ENCODE results near the gene RAD18.

RAD18 gene, protein sequence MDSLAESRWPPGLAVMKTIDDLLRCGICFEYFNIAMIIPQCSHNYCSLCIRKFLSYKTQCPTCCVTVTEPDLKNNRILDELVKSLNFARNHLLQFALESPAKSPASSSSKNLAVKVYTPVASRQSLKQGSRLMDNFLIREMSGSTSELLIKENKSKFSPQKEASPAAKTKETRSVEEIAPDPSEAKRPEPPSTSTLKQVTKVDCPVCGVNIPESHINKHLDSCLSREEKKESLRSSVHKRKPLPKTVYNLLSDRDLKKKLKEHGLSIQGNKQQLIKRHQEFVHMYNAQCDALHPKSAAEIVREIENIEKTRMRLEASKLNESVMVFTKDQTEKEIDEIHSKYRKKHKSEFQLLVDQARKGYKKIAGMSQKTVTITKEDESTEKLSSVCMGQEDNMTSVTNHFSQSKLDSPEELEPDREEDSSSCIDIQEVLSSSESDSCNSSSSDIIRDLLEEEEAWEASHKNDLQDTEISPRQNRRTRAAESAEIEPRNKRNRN

DNA sequence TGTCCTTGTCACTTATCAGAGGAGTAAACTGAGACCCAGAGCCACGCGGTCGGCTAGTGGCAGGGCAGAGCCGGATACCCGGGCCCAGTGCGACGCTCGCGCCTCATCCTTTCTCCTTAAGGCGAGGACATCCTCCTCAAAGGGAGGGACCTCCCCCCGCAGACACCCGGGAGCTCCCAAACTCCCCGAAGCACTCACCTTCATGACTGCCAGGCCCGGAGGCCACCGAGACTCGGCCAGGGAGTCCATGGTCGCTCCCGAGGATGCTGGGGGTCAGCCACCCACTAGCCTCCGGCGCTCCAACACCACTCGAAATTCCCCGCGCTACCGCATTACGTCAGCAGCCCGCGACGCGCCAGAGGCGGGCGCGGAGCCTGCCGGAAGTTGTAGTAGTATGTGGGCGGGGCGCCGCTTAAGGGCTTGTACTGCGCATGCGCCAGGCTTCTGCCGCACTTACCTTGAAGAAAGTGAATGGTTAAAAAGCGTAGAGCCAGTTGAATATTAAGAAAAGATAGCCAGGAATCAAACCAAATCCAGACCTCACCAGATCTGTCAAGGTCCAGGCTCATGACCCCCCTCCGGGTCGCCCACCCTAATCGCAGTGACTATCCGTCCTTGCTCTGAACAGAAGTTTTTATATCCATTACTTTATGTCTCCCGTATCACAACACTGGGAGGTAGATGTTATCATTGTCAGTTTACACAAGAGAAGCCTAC, at the start of gene RAD18:
Gene RAD18, minus strand, starts transcription at position 336 of the 717 bp plus-strand sequence. Its CDS starts 87 bp downstream, at position 249.
- peak; percentile 97 for DNase-seq

GRCh38 chr3:9012521-9012920, 49.2 kb upstream of the RAD18 start:
- DNase-seq, result no peak

DNA sequence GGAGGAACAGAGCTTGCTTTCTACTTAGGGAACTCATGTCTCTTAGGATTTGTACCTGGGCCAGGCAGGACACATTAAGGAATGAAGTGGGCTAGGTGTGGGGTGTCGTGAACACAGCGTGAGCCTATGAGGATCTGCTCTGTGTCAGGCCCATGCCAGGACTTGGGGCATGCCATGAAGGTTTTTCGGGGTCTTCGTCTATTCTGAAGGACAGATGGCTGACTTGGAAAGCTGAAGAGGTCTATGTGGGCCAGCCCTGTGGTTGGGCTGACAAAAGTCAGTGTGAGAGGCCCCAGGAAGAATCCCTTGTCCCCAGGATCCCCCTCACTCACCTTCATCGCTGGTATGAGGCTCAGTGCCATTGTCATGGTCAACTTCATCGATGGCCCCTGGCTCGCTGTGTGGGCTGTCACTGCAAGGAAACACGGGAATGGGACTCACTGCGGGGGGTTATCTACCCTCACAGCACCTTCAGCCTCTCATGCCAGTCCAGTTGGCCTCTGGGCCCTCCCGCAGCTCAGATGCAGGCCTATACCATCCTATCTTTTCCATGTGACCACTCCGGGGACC, 46.8 kb upstream of the RAD18 start:
- DNase-seq, result no peak

GRCh38 chr3:9008550-9009255, 45.4 kb upstream of the RAD18 start:
- DNase-seq, result no peak

- DNase-seq, result no peak
These were observed 44.7 kb upstream of the RAD18 start for GRCh38 chr3:9007928-9008327.

DNA sequence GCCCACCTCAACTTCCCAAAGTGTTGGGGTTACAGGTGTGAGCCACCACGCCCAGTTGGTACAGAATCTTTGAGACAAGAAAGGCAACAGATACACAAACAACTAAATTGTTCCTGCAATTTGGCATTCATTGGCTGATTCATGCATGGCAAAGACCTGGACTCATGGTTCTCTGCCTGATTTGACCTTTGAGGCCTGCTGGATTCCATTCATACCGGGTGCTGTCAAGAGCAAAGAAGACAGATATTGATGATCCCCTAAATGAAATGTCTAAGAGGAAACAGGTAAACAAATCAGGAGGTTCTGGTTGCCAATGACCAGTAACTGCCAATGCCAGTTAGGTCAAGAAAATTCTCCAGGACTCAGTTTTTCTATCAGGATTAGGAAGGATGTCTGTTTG, 43.9 kb upstream of the RAD18 start:
- DNase-seq, result no peak

DNA sequence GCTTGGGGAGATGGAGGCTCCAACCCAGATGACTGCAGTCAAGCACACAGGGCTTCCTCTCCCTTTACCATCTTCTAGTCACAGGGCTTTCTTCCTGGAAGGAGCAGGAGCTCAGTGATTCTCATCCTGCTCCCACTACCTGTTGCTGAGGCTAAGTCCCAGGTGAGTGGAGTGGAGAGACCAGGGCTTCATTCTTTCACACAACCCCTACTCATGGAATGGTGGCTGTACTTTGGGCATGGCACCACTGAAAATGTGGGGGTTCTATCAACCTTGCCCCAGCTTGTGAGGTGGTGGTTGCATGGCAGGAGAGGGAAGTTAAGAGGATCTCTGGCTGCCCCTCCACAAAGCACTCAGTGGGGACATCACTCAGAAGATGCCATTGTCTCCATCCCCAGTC, 36.8 kb upstream of the RAD18 start:
- DNase-seq, result no peak

GRCh38 chr3:8997151-8997550, 33.9 kb upstream of the RAD18 start:
- no peak for DNase-seq

- no peak for DNase-seq
These were observed 33.4 kb upstream of the RAD18 start for GRCh38 chr3:8996681-8997121.

GRCh38 chr3:8996216-8996615, 32.9 kb upstream of the RAD18 start:
- DNase-seq, result no peak

DNA sequence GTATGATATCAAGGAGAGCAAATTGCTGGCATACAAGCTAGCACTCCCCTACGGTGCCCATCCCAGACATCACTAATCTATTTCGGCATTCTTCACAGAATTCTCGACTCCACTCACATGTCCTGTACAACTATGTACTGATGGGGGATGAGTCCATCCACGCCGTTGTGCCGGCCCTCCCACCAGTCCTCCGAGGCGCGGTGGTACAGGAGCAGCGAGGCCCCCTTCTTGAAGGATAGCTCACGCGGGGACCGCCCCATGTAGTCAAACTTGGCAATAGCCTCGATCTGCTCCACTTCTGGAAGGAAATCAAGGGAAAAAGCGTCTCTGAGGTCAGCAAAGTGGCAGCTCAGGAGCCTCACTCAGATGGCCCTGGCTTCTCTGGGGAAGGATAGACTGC, 31.0 kb upstream of the RAD18 start:
- no peak for DNase-seq

DNA sequence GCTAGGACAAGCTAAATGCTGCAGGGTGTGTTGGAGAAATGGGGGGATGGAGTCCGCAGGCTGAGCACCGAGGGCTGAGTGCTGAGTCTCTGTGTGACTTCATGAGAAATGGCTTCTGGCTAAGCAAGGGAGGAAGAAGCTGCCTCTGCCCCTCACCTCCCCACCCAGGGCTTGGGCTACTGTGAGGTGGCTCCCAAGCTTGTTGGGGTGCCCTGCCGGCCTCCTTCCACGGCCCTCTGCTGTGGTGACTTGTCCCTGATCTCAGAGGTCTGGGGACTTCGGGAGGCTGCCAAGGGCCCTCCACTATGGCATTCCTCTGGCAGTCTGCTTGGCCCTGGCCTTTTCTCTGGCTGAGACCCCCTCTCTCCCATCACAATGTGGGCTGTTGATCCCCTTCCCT, 30.1 kb upstream of the RAD18 start:
- DNase-seq, result no peak

- no peak for DNase-seq
These were observed 29.6 kb upstream of the RAD18 start for GRCh38 chr3:8992854-8993253.

- no peak for DNase-seq
These were observed 28.9 kb upstream of the RAD18 start for GRCh38 chr3:8992199-8992598.

DNA sequence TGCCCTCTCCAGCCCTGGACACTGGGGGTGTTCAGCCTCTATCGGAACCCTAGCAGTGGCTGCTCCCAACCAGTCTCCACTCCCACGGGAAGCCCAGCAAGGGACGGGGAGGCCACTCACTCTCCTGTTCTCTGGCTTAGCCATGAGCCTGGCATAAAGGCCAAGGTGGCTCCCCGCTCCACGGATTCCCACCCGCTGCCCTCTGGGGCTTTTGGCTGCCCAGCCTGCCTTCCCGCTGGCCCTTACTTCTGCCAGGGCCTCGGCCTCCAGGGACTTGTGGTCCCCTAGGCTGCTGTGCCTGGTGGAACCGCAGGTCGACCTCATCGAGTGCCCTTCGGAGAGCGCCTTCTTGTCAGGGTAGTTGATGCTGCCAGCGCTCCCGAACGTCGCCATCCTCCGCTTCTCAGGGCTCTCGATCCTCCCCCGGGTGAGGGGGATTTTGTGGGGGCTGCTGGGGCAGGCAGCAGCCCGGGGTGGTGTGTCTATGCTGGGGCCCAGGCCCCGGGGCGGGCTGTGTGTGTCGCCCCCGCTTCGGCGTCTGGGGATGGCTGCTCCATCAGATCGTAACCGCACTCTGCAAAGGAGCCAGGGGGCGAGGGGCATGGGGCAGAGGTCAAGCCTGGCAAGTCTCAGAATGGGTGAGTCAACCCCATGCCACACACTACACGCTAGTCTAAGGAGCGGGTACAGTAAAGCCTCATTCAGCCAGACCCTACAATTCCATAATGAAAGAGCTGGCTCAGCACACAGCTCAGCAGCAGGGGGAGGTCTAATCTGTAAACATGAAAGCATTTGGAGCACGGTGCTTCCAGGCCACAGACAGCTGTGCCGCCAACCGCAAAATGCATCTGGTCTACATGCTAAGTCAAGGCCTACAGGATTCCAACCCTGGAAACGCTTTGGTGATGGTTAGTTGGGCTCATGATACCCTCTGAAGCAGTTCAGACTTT, 27.3 kb upstream of the RAD18 start:
- DNase-seq, result no peak

- no peak for DNase-seq
These were observed 25.7 kb upstream of the RAD18 start for GRCh38 chr3:8988791-8989558.

GRCh38 chr3:8988384-8988655, 25.0 kb upstream of the RAD18 start:
- no peak for DNase-seq

DNA sequence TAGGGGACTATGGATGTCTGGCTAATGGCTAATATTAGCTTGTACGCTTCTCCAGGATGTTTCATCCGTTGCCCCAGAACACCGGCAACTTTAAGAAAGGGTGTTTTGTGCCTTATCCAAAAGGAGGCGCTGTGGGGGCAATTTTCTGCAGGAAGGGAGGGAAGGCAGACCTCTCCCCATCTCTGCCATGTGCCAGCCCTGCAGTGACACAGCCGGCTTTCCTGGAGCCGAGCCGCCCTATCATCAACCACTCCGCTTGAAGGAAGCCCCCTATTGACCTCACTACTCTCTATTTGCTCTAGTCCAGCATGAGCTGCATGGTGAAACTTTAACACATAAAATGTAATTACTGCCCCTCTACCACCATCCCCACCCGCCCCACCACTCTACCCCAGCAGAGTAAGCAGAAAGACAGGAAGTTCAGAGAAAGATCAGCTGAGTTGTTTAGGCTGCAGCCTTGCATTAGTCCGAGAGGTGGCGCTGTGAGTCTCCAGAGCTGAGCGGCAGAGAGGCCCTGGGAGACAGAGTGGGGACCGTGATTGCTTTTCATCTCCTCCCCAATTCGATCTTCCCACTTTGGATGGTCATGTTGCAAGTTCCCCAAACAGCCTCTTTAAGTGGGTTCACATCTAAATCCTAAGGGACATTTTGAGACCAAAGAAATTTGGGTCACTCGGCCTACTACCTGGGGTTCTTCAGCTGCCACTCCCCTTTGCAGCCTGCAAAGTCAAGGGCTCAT, 24.5 kb upstream of the RAD18 start:
- DNase-seq, result peak; percentile 84

DNA sequence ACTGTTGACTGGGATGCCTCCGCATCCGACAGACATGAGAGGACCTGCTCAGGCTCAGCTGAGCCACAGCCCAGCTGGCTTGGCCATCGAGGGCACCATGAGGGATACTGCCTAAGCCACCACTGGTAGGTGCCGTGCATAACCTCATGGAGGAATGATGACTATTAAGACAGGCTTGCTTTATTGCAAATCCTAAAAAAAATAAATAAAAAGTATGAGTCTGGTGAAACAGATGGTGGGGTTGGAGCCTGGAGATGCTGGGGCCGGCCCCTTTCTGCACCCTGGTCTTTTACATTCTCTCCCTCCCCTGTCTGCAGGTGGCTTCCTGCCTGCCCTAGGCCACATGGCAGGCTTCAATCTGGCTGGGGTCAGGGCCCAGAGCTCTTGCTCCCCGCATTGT, 24.0 kb upstream of the RAD18 start:
- DNase-seq, result no peak

DNA sequence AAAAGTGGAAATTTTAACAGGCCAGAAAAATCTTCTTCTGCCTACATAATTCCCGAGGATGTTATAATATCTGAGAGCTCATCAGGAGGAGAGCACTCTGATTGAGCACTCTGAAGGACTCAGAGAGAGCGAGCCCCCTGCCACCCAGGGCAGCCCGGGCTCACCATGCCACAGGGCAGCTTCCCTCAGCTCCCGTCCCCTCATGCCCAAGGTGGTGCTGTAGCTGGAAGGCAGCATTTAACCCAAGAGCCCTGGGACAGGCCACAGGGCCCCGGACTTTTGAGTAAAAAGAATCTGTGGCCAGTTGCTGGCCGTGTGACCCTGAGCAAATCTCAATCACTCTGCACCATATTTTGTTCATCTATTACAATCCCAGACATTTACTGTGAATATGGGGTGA, 23.5 kb upstream of the RAD18 start:
- no peak for DNase-seq

DNA sequence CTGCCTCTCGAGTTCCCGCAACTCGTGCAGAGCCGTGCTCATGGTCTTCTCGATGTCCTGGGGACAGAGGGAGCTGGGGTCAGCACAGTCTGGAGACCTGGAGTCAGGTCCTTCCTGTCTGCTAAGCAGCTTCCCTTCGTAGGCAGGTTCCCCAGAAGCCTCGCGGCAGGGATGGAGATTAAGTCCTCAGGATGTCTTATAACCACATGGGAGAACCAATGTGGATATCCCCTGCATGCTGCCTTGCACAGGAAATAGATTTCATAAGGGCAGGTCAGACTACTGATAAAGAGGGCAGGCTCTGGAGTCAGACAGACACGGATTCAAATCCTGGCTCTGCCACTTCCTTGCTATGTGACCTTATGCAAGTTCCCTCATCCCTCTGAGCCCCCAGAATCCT, 22.6 kb upstream of the RAD18 start:
- no peak for DNase-seq
